ENCODE data around the gene SPAG17. TPM values are rescaled to one million over a fixed set of nuclear protein-coding genes. Genes with fewer than 3 reads are reported as not detected.

Gene SPAG17
- not detected for polyA plus RNA-seq (2012; ENCODE audit: insufficient read length, low read depth)

GRCh38 chr1:118185084-118185832, at the start of gene SPAG17:
SPAG17 (minus strand) TSS chr1:118185228; CDS start chr1:118185157, 71 bp downstream.
- TF ChIP-seq TAF1 (IDR thresholded peaks at IDR 0.05; ENCODE audit: borderline replicate concordance, insufficient read depth, low read length) (no peak), SIN3A (IDR thresholded peaks at IDR 0.05; ENCODE audit: borderline replicate concordance, insufficient read depth, low read length) (no peak)

- TF ChIP-seq POLR2AphosphoS5 (IDR thresholded peaks at IDR 0.05; ENCODE audit: low read depth, low read length) (no peak), FOXP2 (optimal IDR thresholded peaks at IDR 0.05; ENCODE audit: borderline replicate concordance, extremely low read depth, extremely low read length, insufficient read depth) (no peak)
These were observed 40.4 kb upstream of the SPAG17 start for GRCh38 chr1:118225471-118225870.

GRCh38 chr1:118223426-118223825, 38.4 kb upstream of the SPAG17 start:
- TF ChIP-seq SIN3A (IDR thresholded peaks at IDR 0.05; ENCODE audit: borderline replicate concordance, insufficient read depth, low read length), result no peak

- TF ChIP-seq REST (IDR thresholded peaks at IDR 0.05; ENCODE audit: insufficient read depth in 1 of 2, low read depth in 2 of 2, low read length in 2 of 2) (no peak), TAF1 (IDR thresholded peaks at IDR 0.05; ENCODE audit: borderline replicate concordance, insufficient read depth, low read length) (no peak), FOXP2 (optimal IDR thresholded peaks at IDR 0.05; ENCODE audit: borderline replicate concordance, extremely low read depth, extremely low read length, insufficient read depth) (no peak), SIN3A (IDR thresholded peaks at IDR 0.05; ENCODE audit: borderline replicate concordance, insufficient read depth, low read length) (no peak), POLR2AphosphoS5 (IDR thresholded peaks at IDR 0.05; ENCODE audit: low read depth, low read length) (no peak)
These were observed 34.4 kb upstream of the SPAG17 start for GRCh38 chr1:118219438-118219837.

- no peak for TF ChIP-seq REST (IDR thresholded peaks at IDR 0.05; ENCODE audit: insufficient read depth in 1 of 2, low read depth in 2 of 2, low read length in 2 of 2)
- TF ChIP-seq FOXP2 (optimal IDR thresholded peaks at IDR 0.05; ENCODE audit: borderline replicate concordance, extremely low read depth, extremely low read length, insufficient read depth), result no peak
- TF ChIP-seq POLR2AphosphoS5 (IDR thresholded peaks at IDR 0.05; ENCODE audit: low read depth, low read length), result no peak
- TF ChIP-seq TAF1 (IDR thresholded peaks at IDR 0.05; ENCODE audit: borderline replicate concordance, insufficient read depth, low read length), result no peak
- TF ChIP-seq SIN3A (IDR thresholded peaks at IDR 0.05; ENCODE audit: borderline replicate concordance, insufficient read depth, low read length), result no peak
These were observed 32.3 kb upstream of the SPAG17 start for GRCh38 chr1:118217141-118217838.

- TF ChIP-seq SIN3A (IDR thresholded peaks at IDR 0.05; ENCODE audit: borderline replicate concordance, insufficient read depth, low read length) (no peak), REST (IDR thresholded peaks at IDR 0.05; ENCODE audit: insufficient read depth in 1 of 2, low read depth in 2 of 2, low read length in 2 of 2) (no peak), FOXP2 (optimal IDR thresholded peaks at IDR 0.05; ENCODE audit: borderline replicate concordance, extremely low read depth, extremely low read length, insufficient read depth) (no peak), TAF1 (IDR thresholded peaks at IDR 0.05; ENCODE audit: borderline replicate concordance, insufficient read depth, low read length) (no peak), POLR2AphosphoS5 (IDR thresholded peaks at IDR 0.05; ENCODE audit: low read depth, low read length) (no peak)
These were observed 29.8 kb upstream of the SPAG17 start for GRCh38 chr1:118214866-118215265.
